ENCODE measurements around the gene MASP2. TPM values are rescaled to one million over a fixed set of nuclear protein-coding genes. Genes with fewer than 3 reads are reported as not detected.
"Not testable (repeated sequence)": the region's sequence is repeated elsewhere in the genome, so short reads cannot be mapped to it uniquely, and the experiment has no call there.

MASP2 gene
- total and polyA plus RNA-seq, 12 donors, result 0.07 TPM; not detected in 11

GRCh38 chr1:11012260-11013159, 34.5 kb downstream of the MASP2 start, which contains the start of gene TARDBP:
Gene TARDBP (plus strand): TSS chr1:11012654. CDS start chr1:11013728, 1,074 bp downstream.
- Histone ChIP-seq H3K27ac (peak within 1 kb of the TSS; percentile 48 to 96 (median 96)), H3K4me3 (peak within 1 kb of the TSS; percentile 69 to 99 (median 96)), H3K36me3 (replicated peaks in 1 of 2) (peaks cover 0 to 39% of the 10 kb centered on the region in 2 donors), H3K4me1 (replicated peaks in 1 of 2) (peaks cover 15 to 36% of the 10 kb centered on the region in 2 donors), H3K9me3 (replicated peaks in 1 of 3) (no peaks in the 10 kb centered on the region), H3K27me3 (no peaks in the 10 kb centered on the region)
- intact Hi-C loops (cut with DNase I), result no loop called here
- WGBS, 4 donors, result 0 to 1% (median 0%) methylated on average over 19 to 94 of the region's 94 CpGs
- DNase-seq, result peak; percentile 87 to 93 (median 90)
- TF ChIP-seq POLR2A (IDR thresholded peaks at IDR 0.05), result peak; percentile 82 to 88
- no peak for TF ChIP-seq CTCF (IDR thresholded peaks at IDR 0.05)

GRCh38 chr1:11000526-11000925, 46.5 kb downstream of the MASP2 start:
- Histone ChIP-seq H3K27me3 (no peaks in the 10 kb centered on the region), H3K4me3 (no peak overlapping the region), H3K9me3 (replicated peaks in 1 of 3) (no peaks in the 10 kb centered on the region), H3K36me3 (replicated peaks in 1 of 2) (no peaks in the 10 kb centered on the region), H3K27ac (no peak overlapping the region), H3K4me1 (replicated peaks in 1 of 2) (no peaks in the 10 kb centered on the region)
- TF ChIP-seq POLR2A (IDR thresholded peaks at IDR 0.05) (no peak), CTCF (IDR thresholded peaks at IDR 0.05) (no peak)
- intact Hi-C loops (cut with DNase I), result no loop called here
- DNase-seq, result no peak
- WGBS, 4 donors, result 78 to 100% (median 94%) methylated on average over 1 of the region's 1 CpG

GRCh38 chr1:10996100-10996499, 50.9 kb downstream of the MASP2 start:
- TF ChIP-seq POLR2A (IDR thresholded peaks at IDR 0.05) (no peak), CTCF (IDR thresholded peaks at IDR 0.05) (no peak)
- DNase-seq, result no peak
- H3K4me3 ChIP-seq, result no peak overlapping the region
- no peak overlapping the region for H3K27ac ChIP-seq
- H3K4me1 ChIP-seq (replicated peaks in 1 of 2), result no peaks in the 10 kb centered on the region
- no peaks in the 10 kb centered on the region for H3K27me3 ChIP-seq
- H3K9me3 ChIP-seq (replicated peaks in 1 of 3), result no peaks in the 10 kb centered on the region
- H3K36me3 ChIP-seq (replicated peaks in 1 of 2), result no peaks in the 10 kb centered on the region
- intact Hi-C loops (cut with DNase I), result no loop called here
- WGBS, 4 donors, result 83 to 94% (median 90%) methylated on average over 3 of the region's 3 CpGs

GRCh38 chr1:10992864-10993263, 54.2 kb downstream of the MASP2 start:
- no peak for DNase-seq
- H3K36me3 ChIP-seq (replicated peaks in 1 of 2), result no peaks in the 10 kb centered on the region
- H3K9me3 ChIP-seq (replicated peaks in 1 of 3), result no peaks in the 10 kb centered on the region
- 75 to 83% (median 79%) methylated on average over 4 of the region's 4 CpGs for WGBS, 4 donors
- H3K27ac ChIP-seq, result no peak overlapping the region
- intact Hi-C loops (cut with DNase I), result no loop called here
- no peak for TF ChIP-seq CTCF (IDR thresholded peaks at IDR 0.05)
- TF ChIP-seq POLR2A (IDR thresholded peaks at IDR 0.05), result no peak
- H3K4me3 ChIP-seq, result no peak overlapping the region
- H3K4me1 ChIP-seq (replicated peaks in 1 of 2), result no peaks in the 10 kb centered on the region
- no peaks in the 10 kb centered on the region for H3K27me3 ChIP-seq

- H3K4me3 ChIP-seq; H3K4me1 ChIP-seq (replicated peaks in 1 of 2); H3K27me3 ChIP-seq; H3K36me3 ChIP-seq (replicated peaks in 1 of 2); H3K27ac ChIP-seq; DNase-seq; H3K9me3 ChIP-seq (replicated peaks in 1 of 3); intact Hi-C loops (cut with DNase I): not testable (repeated sequence)
- WGBS, 4 donors, result 85 to 94% (median 89%) methylated on average over 2 of the region's 2 CpGs
Observed at GRCh38 chr1:10992004-10992403, 55.0 kb downstream of the MASP2 start.

All from adrenal gland (tissue), 12 donors.